ENCODE data around the gene SEMA4A. TPM values are rescaled to one million over a fixed set of nuclear protein-coding genes. Genes with fewer than 3 reads are reported as not detected.

Gene SEMA4A
- total and polyA plus RNA-seq, 9 of the 15 experiments (the other 6 are each of a cell fraction or from before 2014, with no cell fraction given), result 0.04 to 1.7 (median 0.45) TPM

DNA sequence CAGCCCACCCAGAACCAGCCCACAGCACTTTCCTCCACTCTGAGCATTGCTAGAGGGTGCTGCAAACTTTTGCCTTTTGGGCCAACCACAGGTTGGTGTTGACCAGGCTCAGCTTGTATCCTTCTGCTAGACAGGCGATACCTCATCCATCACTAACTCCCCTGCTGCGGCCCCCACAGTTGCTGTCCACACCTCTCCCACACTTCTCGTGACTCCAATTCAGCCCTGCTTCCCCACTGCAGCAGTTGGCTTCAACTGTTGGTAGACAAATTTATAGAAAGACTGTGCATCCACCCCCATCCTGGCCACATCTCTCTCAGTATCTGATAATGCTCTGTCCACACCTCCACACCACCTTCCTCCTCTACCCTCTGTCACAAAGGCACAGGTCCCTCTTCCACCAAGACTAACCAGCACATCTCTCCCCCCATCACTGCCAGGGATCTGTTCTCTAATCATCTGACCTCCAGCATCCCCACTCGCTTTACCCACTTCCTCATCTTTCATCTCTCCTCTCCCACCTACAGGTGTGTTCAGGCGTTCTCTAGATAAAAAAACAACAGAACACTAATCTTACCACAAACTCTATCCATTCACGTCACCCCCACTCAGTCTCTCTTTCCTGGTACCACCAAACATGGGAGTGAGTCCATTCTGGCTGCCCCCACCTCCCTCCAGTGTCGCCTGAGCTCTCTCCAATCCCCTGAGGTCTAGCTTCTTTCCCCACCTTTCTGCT is 24.7 kb downstream of the SEMA4A start (continued):
- TF ChIP-seq, protein P1, sequence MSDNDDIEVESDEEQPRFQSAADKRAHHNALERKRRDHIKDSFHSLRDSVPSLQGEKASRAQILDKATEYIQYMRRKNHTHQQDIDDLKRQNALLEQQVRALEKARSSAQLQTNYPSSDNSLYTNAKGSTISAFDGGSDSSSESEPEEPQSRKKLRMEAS (CRISPR knock-in tag; IDR thresholded peaks at IDR 0.05), result no peak
- TF ChIP-seq DPF2 (IDR thresholded peaks at IDR 0.05) (peak; percentile 31; the same call in 1 of the 2 replicates), TAF9B (IDR thresholded peaks at IDR 0.05; ENCODE audit: partially characterized antibody) (no peak), ZNF253 (CRISPR knock-in tag; conservative IDR thresholded peaks at IDR 0.05) (no peak), RBM22 (IDR thresholded peaks at IDR 0.05; ENCODE audit: low read depth, low read length, poor library complexity, severe bottlenecking) (no peak), TCFL5 (CRISPR knock-in tag; conservative IDR thresholded peaks at IDR 0.05) (no peak), ELF2 (CRISPR knock-in tag; IDR thresholded peaks at IDR 0.05) (no peak), ZBTB8A (IDR thresholded peaks at IDR 0.05; ENCODE audit: partially characterized antibody) (no peak), ZNF354B (CRISPR knock-in tag; IDR thresholded peaks at IDR 0.05) (no peak), KLF13 (tag; IDR thresholded peaks at IDR 0.05; ENCODE audit: borderline replicate concordance, low read depth) (no peak), ZNF444 (CRISPR knock-in tag; IDR thresholded peaks at IDR 0.05) (no peak), RBM39 (optimal IDR thresholded peaks at IDR 0.05; ENCODE audit: low read depth, low read length) (no peak), MCM7 (IDR thresholded peaks at IDR 0.05) (no peak), HDGF (IDR thresholded peaks at IDR 0.05) (no peak), RBM34 (IDR thresholded peaks at IDR 0.05; ENCODE audit: borderline replicate concordance, insufficient read depth, low read length) (no peak)
- TF ChIP-seq, protein P2, sequence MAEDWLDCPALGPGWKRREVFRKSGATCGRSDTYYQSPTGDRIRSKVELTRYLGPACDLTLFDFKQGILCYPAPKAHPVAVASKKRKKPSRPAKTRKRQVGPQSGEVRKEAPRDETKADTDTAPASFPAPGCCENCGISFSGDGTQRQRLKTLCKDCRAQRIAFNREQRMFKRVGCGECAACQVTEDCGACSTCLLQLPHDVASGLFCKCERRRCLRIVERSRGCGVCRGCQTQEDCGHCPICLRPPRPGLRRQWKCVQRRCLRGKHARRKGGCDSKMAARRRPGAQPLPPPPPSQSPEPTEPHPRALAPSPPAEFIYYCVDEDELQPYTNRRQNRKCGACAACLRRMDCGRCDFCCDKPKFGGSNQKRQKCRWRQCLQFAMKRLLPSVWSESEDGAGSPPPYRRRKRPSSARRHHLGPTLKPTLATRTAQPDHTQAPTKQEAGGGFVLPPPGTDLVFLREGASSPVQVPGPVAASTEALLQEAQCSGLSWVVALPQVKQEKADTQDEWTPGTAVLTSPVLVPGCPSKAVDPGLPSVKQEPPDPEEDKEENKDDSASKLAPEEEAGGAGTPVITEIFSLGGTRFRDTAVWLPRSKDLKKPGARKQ (CRISPR knock-in tag; IDR thresholded peaks at IDR 0.05), result no peak
- TF ChIP-seq, protein P3, sequence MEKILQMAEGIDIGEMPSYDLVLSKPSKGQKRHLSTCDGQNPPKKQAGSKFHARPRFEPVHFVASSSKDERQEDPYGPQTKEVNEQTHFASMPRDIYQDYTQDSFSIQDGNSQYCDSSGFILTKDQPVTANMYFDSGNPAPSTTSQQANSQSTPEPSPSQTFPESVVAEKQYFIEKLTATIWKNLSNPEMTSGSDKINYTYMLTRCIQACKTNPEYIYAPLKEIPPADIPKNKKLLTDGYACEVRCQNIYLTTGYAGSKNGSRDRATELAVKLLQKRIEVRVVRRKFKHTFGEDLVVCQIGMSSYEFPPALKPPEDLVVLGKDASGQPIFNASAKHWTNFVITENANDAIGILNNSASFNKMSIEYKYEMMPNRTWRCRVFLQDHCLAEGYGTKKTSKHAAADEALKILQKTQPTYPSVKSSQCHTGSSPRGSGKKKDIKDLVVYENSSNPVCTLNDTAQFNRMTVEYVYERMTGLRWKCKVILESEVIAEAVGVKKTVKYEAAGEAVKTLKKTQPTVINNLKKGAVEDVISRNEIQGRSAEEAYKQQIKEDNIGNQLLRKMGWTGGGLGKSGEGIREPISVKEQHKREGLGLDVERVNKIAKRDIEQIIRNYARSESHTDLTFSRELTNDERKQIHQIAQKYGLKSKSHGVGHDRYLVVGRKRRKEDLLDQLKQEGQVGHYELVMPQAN (IDR thresholded peaks at IDR 0.05; ENCODE audit: borderline replicate concordance), result no peak
- TF ChIP-seq, protein P4, sequence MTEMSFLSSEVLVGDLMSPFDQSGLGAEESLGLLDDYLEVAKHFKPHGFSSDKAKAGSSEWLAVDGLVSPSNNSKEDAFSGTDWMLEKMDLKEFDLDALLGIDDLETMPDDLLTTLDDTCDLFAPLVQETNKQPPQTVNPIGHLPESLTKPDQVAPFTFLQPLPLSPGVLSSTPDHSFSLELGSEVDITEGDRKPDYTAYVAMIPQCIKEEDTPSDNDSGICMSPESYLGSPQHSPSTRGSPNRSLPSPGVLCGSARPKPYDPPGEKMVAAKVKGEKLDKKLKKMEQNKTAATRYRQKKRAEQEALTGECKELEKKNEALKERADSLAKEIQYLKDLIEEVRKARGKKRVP (CRISPR knock-in tag; IDR thresholded peaks at IDR 0.05), result no peak
